Ishikawa (cell line): Measurements from ENCODE around the gene SAP130.

Experiments
- CEBPB ChIP-seq: IDR thresholded peaks from 2 replicates; pipeline ENCODE4 v1.6.1; 2012
- CREB1 ChIP-seq: IDR thresholded peaks from 2 replicates; pipeline ENCODE4 v1.6.1; 2012; ENCODE audit warnings: low read depth
- EGR1 ChIP-seq: IDR thresholded peaks from 2 replicates; pipeline ENCODE4 v1.6.1; 2012
- EP300 ChIP-seq: IDR thresholded peaks from 2 replicates; pipeline ENCODE4 v1.6.1; 2012; ENCODE audit warnings: borderline replicate concordance
- FOXM1 ChIP-seq: IDR thresholded peaks from 2 replicates; pipeline ENCODE4 v1.6.1; 2012; ENCODE audit warnings: low read depth, borderline replicate concordance
- NFIC ChIP-seq: IDR thresholded peaks from 2 replicates; pipeline ENCODE4 v1.6.1; 2012
- RAD21 ChIP-seq: IDR thresholded peaks from 2 replicates; pipeline ENCODE4 v1.6.1; 2012; ENCODE audit warnings: low read depth
- TAF1 ChIP-seq: IDR thresholded peaks from 2 replicates; pipeline ENCODE4 v1.6.1; 2012; ENCODE audit warnings: low read depth, mild to moderate bottlenecking
- TCF12 ChIP-seq: IDR thresholded peaks from 2 replicates; pipeline ENCODE4 v1.6.1; 2012; ENCODE audit warnings: low read depth
- TEAD4 ChIP-seq: IDR thresholded peaks from 2 replicates; pipeline ENCODE4 v1.6.1; 2012
- YY1 ChIP-seq: IDR thresholded peaks from 2 replicates; pipeline ENCODE4 v1.6.1; 2012; ENCODE audit warnings: low read depth
- ZBTB7A ChIP-seq: IDR thresholded peaks from 2 replicates; pipeline ENCODE4 v1.6.1; 2012; ENCODE audit warnings: low read depth
- TF ChIP-seq, protein P1 (sequence below): IDR thresholded peaks from 2 replicates; pipeline ENCODE4 v1.6.1; 2012
- TF ChIP-seq, protein P2 (sequence below): IDR thresholded peaks from 2 replicates; pipeline ENCODE4 v1.6.1; 2012; ENCODE audit warnings: low read depth, mild to moderate bottlenecking
- TF ChIP-seq, protein P3 (sequence below): IDR thresholded peaks from 2 replicates; pipeline ENCODE4 v1.6.1; 2012

SAP130 gene

DNA sequence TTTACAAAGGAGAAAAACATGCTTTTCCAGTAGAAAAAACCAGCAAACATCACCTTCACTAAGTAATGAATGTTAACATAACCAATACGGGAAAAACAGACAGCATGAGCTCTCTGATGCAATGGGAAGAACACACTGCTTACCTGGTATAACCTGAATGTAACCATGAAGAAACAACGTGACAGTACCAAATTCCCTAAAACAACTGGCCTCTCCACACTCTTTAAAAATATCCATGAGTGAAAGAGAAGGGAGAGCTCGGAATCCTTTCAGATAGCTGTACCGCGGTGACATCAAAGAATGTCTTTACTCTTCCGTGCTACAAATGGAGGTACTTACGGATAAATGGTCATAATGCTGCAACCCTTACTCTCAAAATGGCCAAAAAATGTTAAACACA lies 32.1 kb downstream of the SAP130 start:
- TF ChIP-seq TCF12 (no peak), EGR1 (no peak), EP300 (no peak), RAD21 (no peak), FOXM1 (no peak), YY1 (no peak), TEAD4 (no peak), ZBTB7A (no peak), CREB1 (no peak)
- TF ChIP-seq, protein P1, sequence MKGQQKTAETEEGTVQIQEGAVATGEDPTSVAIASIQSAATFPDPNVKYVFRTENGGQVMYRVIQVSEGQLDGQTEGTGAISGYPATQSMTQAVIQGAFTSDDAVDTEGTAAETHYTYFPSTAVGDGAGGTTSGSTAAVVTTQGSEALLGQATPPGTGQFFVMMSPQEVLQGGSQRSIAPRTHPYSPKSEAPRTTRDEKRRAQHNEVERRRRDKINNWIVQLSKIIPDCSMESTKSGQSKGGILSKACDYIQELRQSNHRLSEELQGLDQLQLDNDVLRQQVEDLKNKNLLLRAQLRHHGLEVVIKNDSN, result no peak
- TF ChIP-seq, protein P2, sequence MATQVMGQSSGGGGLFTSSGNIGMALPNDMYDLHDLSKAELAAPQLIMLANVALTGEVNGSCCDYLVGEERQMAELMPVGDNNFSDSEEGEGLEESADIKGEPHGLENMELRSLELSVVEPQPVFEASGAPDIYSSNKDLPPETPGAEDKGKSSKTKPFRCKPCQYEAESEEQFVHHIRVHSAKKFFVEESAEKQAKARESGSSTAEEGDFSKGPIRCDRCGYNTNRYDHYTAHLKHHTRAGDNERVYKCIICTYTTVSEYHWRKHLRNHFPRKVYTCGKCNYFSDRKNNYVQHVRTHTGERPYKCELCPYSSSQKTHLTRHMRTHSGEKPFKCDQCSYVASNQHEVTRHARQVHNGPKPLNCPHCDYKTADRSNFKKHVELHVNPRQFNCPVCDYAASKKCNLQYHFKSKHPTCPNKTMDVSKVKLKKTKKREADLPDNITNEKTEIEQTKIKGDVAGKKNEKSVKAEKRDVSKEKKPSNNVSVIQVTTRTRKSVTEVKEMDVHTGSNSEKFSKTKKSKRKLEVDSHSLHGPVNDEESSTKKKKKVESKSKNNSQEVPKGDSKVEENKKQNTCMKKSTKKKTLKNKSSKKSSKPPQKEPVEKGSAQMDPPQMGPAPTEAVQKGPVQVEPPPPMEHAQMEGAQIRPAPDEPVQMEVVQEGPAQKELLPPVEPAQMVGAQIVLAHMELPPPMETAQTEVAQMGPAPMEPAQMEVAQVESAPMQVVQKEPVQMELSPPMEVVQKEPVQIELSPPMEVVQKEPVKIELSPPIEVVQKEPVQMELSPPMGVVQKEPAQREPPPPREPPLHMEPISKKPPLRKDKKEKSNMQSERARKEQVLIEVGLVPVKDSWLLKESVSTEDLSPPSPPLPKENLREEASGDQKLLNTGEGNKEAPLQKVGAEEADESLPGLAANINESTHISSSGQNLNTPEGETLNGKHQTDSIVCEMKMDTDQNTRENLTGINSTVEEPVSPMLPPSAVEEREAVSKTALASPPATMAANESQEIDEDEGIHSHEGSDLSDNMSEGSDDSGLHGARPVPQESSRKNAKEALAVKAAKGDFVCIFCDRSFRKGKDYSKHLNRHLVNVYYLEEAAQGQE, result no peak

DNA sequence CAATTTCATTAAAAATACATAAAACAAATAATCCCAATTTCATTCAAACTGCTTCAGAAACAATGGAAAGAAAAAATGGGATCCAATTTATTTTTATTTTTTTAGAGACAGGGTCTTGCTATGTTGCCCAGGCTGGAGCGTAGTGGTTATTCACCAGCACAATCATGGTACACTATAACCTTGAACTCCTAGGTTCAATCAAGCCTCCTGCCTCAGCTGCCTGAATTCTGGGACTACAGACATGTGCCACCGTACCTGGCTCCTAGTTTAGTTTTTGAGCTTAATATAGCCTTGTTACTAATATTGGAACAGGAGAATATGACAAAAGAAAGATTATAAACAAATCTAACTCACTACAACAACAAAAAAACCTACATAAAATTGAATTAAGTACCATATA lies 34.2 kb downstream of the SAP130 start:
- TF ChIP-seq FOXM1 (no peak), YY1 (no peak), EP300 (no peak)

DNA sequence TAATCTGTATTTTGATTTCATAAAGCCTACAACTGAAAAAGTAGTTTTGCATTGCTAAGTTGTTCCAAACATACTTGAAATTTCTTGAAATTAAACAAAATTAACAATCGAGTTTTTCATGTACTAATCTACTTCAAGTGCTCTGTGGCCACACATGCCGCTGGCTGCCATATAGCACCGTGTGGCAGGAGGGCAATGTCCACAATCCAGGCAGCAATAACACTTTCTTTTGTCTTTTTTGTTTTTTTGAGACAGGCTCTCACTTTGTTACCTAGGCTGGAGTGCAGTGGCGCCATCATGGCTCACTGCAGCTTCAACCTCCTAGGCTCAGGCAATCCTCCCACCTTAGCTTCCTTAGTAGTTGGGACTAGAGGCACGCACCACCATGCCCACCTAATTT lies 36.1 kb downstream of the SAP130 start:
- no peak for TF ChIP-seq EGR1
- no peak for TF ChIP-seq YY1
- TF ChIP-seq, protein P2, result no peak
- no peak for TF ChIP-seq TAF1
- TF ChIP-seq FOXM1, result no peak
- no peak for TF ChIP-seq RAD21
- TF ChIP-seq, protein P1, result no peak
- TF ChIP-seq CREB1, result no peak
- TF ChIP-seq, protein P3, sequence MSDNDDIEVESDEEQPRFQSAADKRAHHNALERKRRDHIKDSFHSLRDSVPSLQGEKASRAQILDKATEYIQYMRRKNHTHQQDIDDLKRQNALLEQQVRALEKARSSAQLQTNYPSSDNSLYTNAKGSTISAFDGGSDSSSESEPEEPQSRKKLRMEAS, result no peak
- no peak for TF ChIP-seq CEBPB
- no peak for TF ChIP-seq NFIC
- TF ChIP-seq EP300, result no peak
- no peak for TF ChIP-seq ZBTB7A

DNA sequence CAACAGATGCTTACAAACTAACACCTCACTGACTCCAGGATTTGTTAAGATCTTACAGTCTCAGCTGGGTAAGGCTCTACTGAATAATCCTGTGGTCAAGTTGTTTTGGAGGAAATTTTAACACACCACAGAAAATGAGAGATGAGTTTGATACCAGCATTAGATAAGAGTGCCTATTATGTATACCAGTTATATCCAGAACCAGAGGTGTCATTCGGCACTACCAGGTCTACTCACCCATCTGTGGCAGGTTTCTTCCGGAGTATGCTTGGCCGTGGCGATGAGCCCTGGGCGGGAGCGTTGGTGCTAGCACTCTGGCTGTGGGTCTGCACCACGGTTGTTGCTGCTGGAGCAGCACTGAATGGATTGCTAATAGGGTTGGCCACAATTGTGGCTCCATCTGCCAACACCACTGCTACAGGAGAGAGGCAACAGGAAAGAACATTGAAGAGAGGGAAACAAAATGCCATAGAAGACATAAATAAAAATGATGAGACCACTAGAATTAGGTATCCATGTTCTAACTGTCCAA lies 41.2 kb downstream of the SAP130 start:
- no peak for TF ChIP-seq YY1
- TF ChIP-seq RAD21, result no peak
- TF ChIP-seq EP300, result no peak
- TF ChIP-seq EGR1, result no peak
- TF ChIP-seq, protein P2, result no peak
- no peak for TF ChIP-seq CEBPB
- TF ChIP-seq, protein P1, result no peak

DNA sequence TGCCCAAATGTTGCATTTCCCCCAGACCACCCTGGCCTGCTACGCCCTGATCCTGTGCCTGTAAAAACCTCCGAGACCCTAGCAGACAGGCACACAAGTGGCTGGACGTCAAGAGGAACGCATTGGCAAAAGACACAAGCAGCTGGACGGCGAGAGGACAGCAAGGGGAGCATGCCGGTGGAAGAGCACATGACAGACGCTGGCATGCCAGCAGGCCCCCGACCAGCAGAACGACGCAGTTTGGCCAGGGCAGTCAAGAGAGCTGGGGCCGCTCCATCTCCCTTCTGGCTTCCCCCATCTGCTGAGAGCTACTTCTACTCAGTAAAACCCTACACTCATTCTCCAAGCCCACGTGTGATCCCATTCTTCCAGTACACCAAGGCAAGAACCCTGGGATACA lies 42.1 kb downstream of the SAP130 start:
- no peak for TF ChIP-seq NFIC
- no peak for TF ChIP-seq TEAD4
- TF ChIP-seq CEBPB, result no peak
- no peak for TF ChIP-seq YY1
- TF ChIP-seq, protein P3, result no peak
- TF ChIP-seq TCF12, result no peak
- no peak for TF ChIP-seq FOXM1
- no peak for TF ChIP-seq RAD21
- TF ChIP-seq, protein P2, result no peak
- TF ChIP-seq CREB1, result no peak
- TF ChIP-seq EGR1, result no peak
- TF ChIP-seq, protein P1, result no peak
- TF ChIP-seq ZBTB7A, result no peak
